Measurements from ENCODE around the gene CARM1. TPM values are rescaled to one million over a fixed set of nuclear protein-coding genes. Genes with fewer than 3 reads are reported as not detected.

Gene CARM1
- total and polyA plus RNA-seq, 2 of the 13 experiments (the other 11 are each of a cell fraction or from before 2014, with no cell fraction given), result 27.6 to 55.8 TPM

DNA sequence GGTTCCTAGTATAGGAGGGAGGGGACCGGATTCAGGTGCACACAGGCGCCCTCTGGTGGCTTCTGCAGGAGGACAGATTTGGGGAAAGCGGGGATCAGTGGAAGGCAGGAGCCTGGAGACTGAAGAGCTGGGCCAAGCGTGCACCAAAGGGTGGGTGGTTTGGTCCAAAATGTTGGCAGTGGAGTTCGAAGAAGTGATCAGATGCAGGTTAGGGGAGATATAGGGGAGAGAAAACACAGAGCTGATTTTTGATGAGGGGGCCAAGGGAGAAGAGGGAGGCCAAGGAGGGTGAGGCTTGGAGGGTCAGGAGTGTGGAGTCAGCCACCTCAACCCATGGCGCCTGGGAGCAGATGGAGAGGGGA, 6.8 kb upstream of the CARM1 start (continued):
- TF ChIP-seq, protein P1, sequence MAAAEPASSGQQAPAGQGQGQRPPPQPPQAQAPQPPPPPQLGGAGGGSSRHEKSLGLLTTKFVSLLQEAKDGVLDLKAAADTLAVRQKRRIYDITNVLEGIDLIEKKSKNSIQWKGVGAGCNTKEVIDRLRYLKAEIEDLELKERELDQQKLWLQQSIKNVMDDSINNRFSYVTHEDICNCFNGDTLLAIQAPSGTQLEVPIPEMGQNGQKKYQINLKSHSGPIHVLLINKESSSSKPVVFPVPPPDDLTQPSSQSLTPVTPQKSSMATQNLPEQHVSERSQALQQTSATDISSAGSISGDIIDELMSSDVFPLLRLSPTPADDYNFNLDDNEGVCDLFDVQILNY (CRISPR knock-in tag; conservative IDR thresholded peaks at IDR 0.05), result no peak
- TF ChIP-seq, protein P2, sequence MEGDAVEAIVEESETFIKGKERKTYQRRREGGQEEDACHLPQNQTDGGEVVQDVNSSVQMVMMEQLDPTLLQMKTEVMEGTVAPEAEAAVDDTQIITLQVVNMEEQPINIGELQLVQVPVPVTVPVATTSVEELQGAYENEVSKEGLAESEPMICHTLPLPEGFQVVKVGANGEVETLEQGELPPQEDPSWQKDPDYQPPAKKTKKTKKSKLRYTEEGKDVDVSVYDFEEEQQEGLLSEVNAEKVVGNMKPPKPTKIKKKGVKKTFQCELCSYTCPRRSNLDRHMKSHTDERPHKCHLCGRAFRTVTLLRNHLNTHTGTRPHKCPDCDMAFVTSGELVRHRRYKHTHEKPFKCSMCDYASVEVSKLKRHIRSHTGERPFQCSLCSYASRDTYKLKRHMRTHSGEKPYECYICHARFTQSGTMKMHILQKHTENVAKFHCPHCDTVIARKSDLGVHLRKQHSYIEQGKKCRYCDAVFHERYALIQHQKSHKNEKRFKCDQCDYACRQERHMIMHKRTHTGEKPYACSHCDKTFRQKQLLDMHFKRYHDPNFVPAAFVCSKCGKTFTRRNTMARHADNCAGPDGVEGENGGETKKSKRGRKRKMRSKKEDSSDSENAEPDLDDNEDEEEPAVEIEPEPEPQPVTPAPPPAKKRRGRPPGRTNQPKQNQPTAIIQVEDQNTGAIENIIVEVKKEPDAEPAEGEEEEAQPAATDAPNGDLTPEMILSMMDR (CRISPR knock-in tag; IDR thresholded peaks at IDR 0.05), result peak; percentile 90
- TF ChIP-seq ZNF598 (CRISPR knock-in tag; IDR thresholded peaks at IDR 0.05; ENCODE audit: borderline replicate concordance) (no peak), MAZ (IDR thresholded peaks at IDR 0.05; ENCODE audit: borderline replicate concordance, low read depth, low read length) (peak; percentile 23; the same call in 1 of the 2 replicates), MAZ (CRISPR knock-in tag; IDR thresholded peaks at IDR 0.05; ENCODE audit: low read depth) (no peak), TCF7 (IDR thresholded peaks at IDR 0.05; ENCODE audit: low read depth) (no peak), MIER2 (CRISPR knock-in tag; IDR thresholded peaks at IDR 0.05) (no peak), XRCC5 (optimal IDR thresholded peaks at IDR 0.05; ENCODE audit: low read length) (peak; percentile 93), ELF3 (CRISPR knock-in tag; IDR thresholded peaks at IDR 0.05) (peak; percentile 63), ZNF709 (CRISPR knock-in tag; IDR thresholded peaks at IDR 0.05) (no peak), NPAS2 (CRISPR knock-in tag; IDR thresholded peaks at IDR 0.05; ENCODE audit: borderline replicate concordance) (0 out of 2 replicates have a peak, but pooled peaks have one; percentile 38), ZNF703 (CRISPR knock-in tag; IDR thresholded peaks at IDR 0.05; ENCODE audit: borderline replicate concordance) (no peak), REPIN1 (CRISPR knock-in tag; IDR thresholded peaks at IDR 0.05; ENCODE audit: borderline replicate concordance, low read depth) (peak; percentile 41; the same call in 1 of the 2 replicates), GABPA (IDR thresholded peaks at IDR 0.05; ENCODE audit: low read depth, low read length) (no peak), GABPA (CRISPR knock-in tag; IDR thresholded peaks at IDR 0.05; ENCODE audit: low read depth) (peak; percentile 30; the same call in 1 of the 2 replicates), KMT2B (CRISPR knock-in tag; IDR thresholded peaks at IDR 0.05) (peak; percentile 21; the same call in 1 of the 2 replicates), ZBTB20 (CRISPR knock-in tag; IDR thresholded peaks at IDR 0.05; ENCODE audit: borderline replicate concordance, low read depth) (no peak), NFRKB (IDR thresholded peaks at IDR 0.05) (no peak), ZFP91 (CRISPR knock-in tag; IDR thresholded peaks at IDR 0.05; ENCODE audit: borderline replicate concordance) (no peak), DRAP1 (CRISPR knock-in tag; IDR thresholded peaks at IDR 0.05) (peak; percentile 34; the same call in 1 of the 2 replicates), ATF1 (CRISPR knock-in tag; IDR thresholded peaks at IDR 0.05) (no peak), ZNF10 (CRISPR knock-in tag; IDR thresholded peaks at IDR 0.05; ENCODE audit: borderline replicate concordance, low read depth) (no peak)
- TF ChIP-seq, protein P3, sequence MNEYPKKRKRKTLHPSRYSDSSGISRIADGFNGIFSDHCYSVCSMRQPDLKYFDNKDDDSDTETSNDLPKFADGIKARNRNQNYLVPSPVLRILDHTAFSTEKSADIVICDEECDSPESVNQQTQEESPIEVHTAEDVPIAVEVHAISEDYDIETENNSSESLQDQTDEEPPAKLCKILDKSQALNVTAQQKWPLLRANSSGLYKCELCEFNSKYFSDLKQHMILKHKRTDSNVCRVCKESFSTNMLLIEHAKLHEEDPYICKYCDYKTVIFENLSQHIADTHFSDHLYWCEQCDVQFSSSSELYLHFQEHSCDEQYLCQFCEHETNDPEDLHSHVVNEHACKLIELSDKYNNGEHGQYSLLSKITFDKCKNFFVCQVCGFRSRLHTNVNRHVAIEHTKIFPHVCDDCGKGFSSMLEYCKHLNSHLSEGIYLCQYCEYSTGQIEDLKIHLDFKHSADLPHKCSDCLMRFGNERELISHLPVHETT (CRISPR knock-in tag; conservative IDR thresholded peaks at IDR 0.05), result 0 out of 2 replicates have a peak, but pooled peaks have one; percentile 23
- TF ChIP-seq, protein P4, sequence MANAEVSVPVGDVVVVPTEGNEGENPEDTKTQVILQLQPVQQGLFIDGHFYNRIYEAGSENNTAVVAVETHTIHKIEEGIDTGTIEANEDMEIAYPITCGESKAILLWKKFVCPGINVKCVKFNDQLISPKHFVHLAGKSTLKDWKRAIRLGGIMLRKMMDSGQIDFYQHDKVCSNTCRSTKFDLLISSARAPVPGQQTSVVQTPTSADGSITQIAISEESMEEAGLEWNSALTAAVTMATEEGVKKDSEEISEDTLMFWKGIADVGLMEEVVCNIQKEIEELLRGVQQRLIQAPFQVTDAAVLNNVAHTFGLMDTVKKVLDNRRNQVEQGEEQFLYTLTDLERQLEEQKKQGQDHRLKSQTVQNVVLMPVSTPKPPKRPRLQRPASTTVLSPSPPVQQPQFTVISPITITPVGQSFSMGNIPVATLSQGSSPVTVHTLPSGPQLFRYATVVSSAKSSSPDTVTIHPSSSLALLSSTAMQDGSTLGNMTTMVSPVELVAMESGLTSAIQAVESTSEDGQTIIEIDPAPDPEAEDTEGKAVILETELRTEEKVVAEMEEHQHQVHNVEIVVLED (CRISPR knock-in tag; IDR thresholded peaks at IDR 0.05; ENCODE audit: borderline replicate concordance), result no peak
